GM12878 (cell line): ENCODE measurements around the gene AQP7. TPM values are rescaled to one million over a fixed set of nuclear protein-coding genes. Genes with fewer than 3 reads are reported as not detected.

Experiments
- BMI1 ChIP-seq: fragments of 450-650 bp; IDR thresholded peaks from 2 replicates; pipeline ENCODE4 v1.6.1; 2016; ENCODE audit warnings: mild to moderate bottlenecking, moderate library complexity, borderline replicate concordance
- CEBPB ChIP-seq, 2 experiments: fragments of 150-350 bp in 1 of 2; IDR thresholded peaks; 2 replicates each; pipeline ENCODE4 v1.6.1; 2012 to 2014; ENCODE audit warnings: low read depth in 2 of 2, low read length in 2 of 2, borderline replicate concordance in 1 of 2, inconsistent platforms in 1 of 2
- CHD2 ChIP-seq: IDR thresholded peaks from 2 replicates; pipeline ENCODE4 v1.6.1; 2011; ENCODE audit warnings: low read depth, low read length, improper control_type of control experiment, borderline replicate concordance
- CREB1 ChIP-seq: IDR thresholded peaks from 2 replicates; pipeline ENCODE4 v1.6.1; 2012; ENCODE audit warnings: low read depth, mild to moderate bottlenecking, inconsistent platforms
- EZH2 ChIP-seq: IDR thresholded peaks from 2 replicates; pipeline ENCODE4 v1.6.1; 2012; ENCODE audit warnings: low read depth, mild to moderate bottlenecking, control low read depth, inconsistent platforms, low read length, borderline replicate concordance; ENCODE audit not compliant: control insufficient read depth
- ZBED1 ChIP-seq: IDR thresholded peaks from 2 replicates; pipeline ENCODE4 v1.6.1; 2016; ENCODE audit warnings: borderline replicate concordance
- polyA plus RNA-seq, 11 experiments: library from polyadenylated mRNA; depleted of rRNA in 4 of 11; unstranded in 6 of 11; stranded (reverse) in 5 of 11; fragments of >200 nt; fragmentation: Nextera tagmentation in 4 of 11; fragmentation: Illumina TruSeq in 1 of 11; extraction: Ambion mirVana in 4 of 11; extraction: Trizol in 1 of 11; gene quantifications; 1 replicate in 1 of 11; 2 replicates in 10 of 11; pipeline versions ENCODE4 v1.2.1 to v1.2.3, GENCODE V29; 2011 to 2016; ENCODE audit warnings: inconsistent platforms in 2 of 11, missing spikeins in 2 of 11, low read depth in 1 of 11
- total RNA-seq, 4 experiments: library from RNA; depleted of rRNA in 3 of 4; stranded (reverse); fragments of >200 nt in 3 of 4; fragmentation: Illumina TruSeq in 1 of 4; extraction: Trizol in 1 of 4; gene quantifications; 2 replicates each; pipeline versions ENCODE4 v1.2.1 to v1.2.3, GENCODE V29; 2013 to 2021
- TF ChIP-seq, protein P1 (sequence below): fragments of 450-650 bp; IDR thresholded peaks from 2 replicates; pipeline ENCODE4 v1.6.1; 2017; ENCODE audit warnings: low read depth, mild to moderate bottlenecking, moderate library complexity
- TF ChIP-seq, protein P2 (sequence below): fragments of 450-650 bp; IDR thresholded peaks from 2 replicates; pipeline ENCODE4 v1.6.1; 2017; ENCODE audit warnings: antibody characterized with exemption, mild to moderate bottlenecking, moderate library complexity

The AQP7 gene
- total and polyA plus RNA-seq, 10 of the 15 experiments (the other 5 are each of a cell fraction or from before 2014, with no cell fraction given): 0.04 to 0.18 (median 0.04) TPM; not detected in 7

GRCh38 chr9:33377089-33377715 lies 25.2 kb downstream of the AQP7 start (continued):
- TF ChIP-seq ZBED1 (no peak), BMI1 (no peak), CREB1 (no peak), CEBPB (IDR thresholded peaks at IDR 0.05; ENCODE audit: borderline replicate concordance in 1 of 2, low read depth in 2 of 2, low read length in 2 of 2) (no peak), CHD2 (no peak), EZH2 (no peak)
- TF ChIP-seq, protein P1, sequence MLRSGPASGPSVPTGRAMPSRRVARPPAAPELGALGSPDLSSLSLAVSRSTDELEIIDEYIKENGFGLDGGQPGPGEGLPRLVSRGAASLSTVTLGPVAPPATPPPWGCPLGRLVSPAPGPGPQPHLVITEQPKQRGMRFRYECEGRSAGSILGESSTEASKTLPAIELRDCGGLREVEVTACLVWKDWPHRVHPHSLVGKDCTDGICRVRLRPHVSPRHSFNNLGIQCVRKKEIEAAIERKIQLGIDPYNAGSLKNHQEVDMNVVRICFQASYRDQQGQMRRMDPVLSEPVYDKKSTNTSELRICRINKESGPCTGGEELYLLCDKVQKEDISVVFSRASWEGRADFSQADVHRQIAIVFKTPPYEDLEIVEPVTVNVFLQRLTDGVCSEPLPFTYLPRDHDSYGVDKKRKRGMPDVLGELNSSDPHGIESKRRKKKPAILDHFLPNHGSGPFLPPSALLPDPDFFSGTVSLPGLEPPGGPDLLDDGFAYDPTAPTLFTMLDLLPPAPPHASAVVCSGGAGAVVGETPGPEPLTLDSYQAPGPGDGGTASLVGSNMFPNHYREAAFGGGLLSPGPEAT: no peak
- TF ChIP-seq, protein P2, sequence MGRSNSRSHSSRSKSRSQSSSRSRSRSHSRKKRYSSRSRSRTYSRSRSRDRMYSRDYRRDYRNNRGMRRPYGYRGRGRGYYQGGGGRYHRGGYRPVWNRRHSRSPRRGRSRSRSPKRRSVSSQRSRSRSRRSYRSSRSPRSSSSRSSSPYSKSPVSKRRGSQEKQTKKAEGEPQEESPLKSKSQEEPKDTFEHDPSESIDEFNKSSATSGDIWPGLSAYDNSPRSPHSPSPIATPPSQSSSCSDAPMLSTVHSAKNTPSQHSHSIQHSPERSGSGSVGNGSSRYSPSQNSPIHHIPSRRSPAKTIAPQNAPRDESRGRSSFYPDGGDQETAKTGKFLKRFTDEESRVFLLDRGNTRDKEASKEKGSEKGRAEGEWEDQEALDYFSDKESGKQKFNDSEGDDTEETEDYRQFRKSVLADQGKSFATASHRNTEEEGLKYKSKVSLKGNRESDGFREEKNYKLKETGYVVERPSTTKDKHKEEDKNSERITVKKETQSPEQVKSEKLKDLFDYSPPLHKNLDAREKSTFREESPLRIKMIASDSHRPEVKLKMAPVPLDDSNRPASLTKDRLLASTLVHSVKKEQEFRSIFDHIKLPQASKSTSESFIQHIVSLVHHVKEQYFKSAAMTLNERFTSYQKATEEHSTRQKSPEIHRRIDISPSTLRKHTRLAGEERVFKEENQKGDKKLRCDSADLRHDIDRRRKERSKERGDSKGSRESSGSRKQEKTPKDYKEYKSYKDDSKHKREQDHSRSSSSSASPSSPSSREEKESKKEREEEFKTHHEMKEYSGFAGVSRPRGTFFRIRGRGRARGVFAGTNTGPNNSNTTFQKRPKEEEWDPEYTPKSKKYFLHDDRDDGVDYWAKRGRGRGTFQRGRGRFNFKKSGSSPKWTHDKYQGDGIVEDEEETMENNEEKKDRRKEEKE: no peak
